HepG2 (cell line): ENCODE measurements around the gene TBCD. TPM values are rescaled to one million over a fixed set of nuclear protein-coding genes. Genes with fewer than 3 reads are reported as not detected.

Experiments
- ATAC-seq: fragments of 200-7000 bp; cut with Tn5 transposase; 3 replicates; pipeline ENCODE4 v1.9.1; 2020; ENCODE audit warnings: mild to moderate bottlenecking, moderate library complexity
- BruUV-seq: library from RNA; stranded (reverse); fragments of 400-500 nt; replicated peaks from 2 replicates; lab custom pipeline; 2021; lab: Mats Ljungman, UMichigan
- CTCF ChIA-PET: fragments of 300-600 bp; formaldehyde crosslinking; extraction: SDS; loops from one replicate; lab custom pipeline; 2021; ENCODE audit warnings: low total read pairs, inconsistent platforms, low intra/inter-chr PET ratio; lab: Yijun Ruan, JAX
- POLR2A ChIA-PET: fragments of 350-600 bp; sonication (Branson Sonifier 250); formaldehyde crosslinking; loops from one replicate; lab custom pipeline; 2020; ENCODE audit warnings: antibody characterized with exemption, inconsistent platforms; lab: Yijun Ruan, JAX
- DNase-seq: peaks from one replicate; pipeline ENCODE4 v3.0.0-alpha.2; 2015; ENCODE audit warnings: low spot score
- FAIRE-seq: peaks from 3 replicates; lab custom pipeline; 2011; peaks lifted over from hg19 to GRCh38; lab: Jason Lieb, UNC
- H2AFZ ChIP-seq: one replicate; pipeline ENCODE4 v1.6.1; 2011; ENCODE audit warnings: low read length, inconsistent platforms
- H3K27ac ChIP-seq: fragments of 300-600 bp; 3 replicates; pipeline ENCODE4 v1.8.0; 2011; ENCODE audit warnings: mixed run types, mild to moderate bottlenecking, mixed read lengths, low read length, inconsistent platforms; ENCODE audit not compliant: insufficient read depth; ENCODE audit errors: extremely low read length
- H3K27me3 ChIP-seq, 2 experiments: fragments of 200-600 bp in 1 of 2; 2 replicates in 1 of 2; 3 replicates in 1 of 2; pipeline versions ENCODE4 v1.6.0 to v1.8.0; 2011; ENCODE audit warnings: low read length in 2 of 2, mild to moderate bottlenecking in 2 of 2, moderate library complexity in 2 of 2, inconsistent platforms in 1 of 2; ENCODE audit not compliant: insufficient read depth in 2 of 2, control insufficient read depth in 1 of 2
- H3K36me3 ChIP-seq, 2 experiments: fragments of 200-600 bp in 1 of 2; replicated peaks in 1 of 2; 2 replicates in 1 of 2; 3 replicates in 1 of 2; pipeline versions ENCODE4 v1.5.1 to v1.8.0; 2011; ENCODE audit warnings: low read length in 2 of 2, inconsistent platforms in 1 of 2; ENCODE audit not compliant: insufficient read depth in 2 of 2, control insufficient read depth in 1 of 2
- H3K4me1 ChIP-seq: 2 replicates; pipeline ENCODE4 v1.5.1; 2012; ENCODE audit warnings: low read length, inconsistent platforms; ENCODE audit not compliant: insufficient read depth
- H3K4me2 ChIP-seq: 2 replicates; pipeline ENCODE4 v1.6.0; 2011; ENCODE audit warnings: low read depth, low read length, inconsistent platforms
- H3K4me3 ChIP-seq, 3 experiments: fragments of 200-600 bp in 1 of 3; sonication (generic), shearing (Covaris generic) in 1 of 3; replicated peaks in 1 of 3; 2 replicates each; pipeline ENCODE4 v1.5.1; 2011 to 2016; ENCODE audit warnings: low read length in 3 of 3, inconsistent platforms in 2 of 3, low read depth in 2 of 3, mild to moderate bottlenecking in 2 of 3, control low read depth in 1 of 3, mixed read lengths in 1 of 3; ENCODE audit not compliant: insufficient read depth in 1 of 3
- H3K79me2 ChIP-seq: one replicate; pipeline ENCODE4 v1.6.1; 2011; ENCODE audit warnings: low read length, inconsistent platforms; ENCODE audit not compliant: insufficient read depth
- H3K9ac ChIP-seq: 2 replicates; pipeline ENCODE4 v1.6.0; 2011; ENCODE audit warnings: mild to moderate bottlenecking, low read depth, low read length, inconsistent platforms; ENCODE audit not compliant: insufficient read depth
- H3K9me3 ChIP-seq: 2 replicates; pipeline ENCODE4 v1.5.1; 2012; ENCODE audit warnings: mild to moderate bottlenecking, low read length
- H4K20me1 ChIP-seq: 2 replicates; pipeline ENCODE4 v1.6.0; 2011; ENCODE audit warnings: inconsistent platforms, mild to moderate bottlenecking, low read length, moderate library complexity; ENCODE audit not compliant: insufficient read depth
- AGO2 ChIP-seq: fragments of 200-400 bp; formaldehyde crosslinking; optimal IDR thresholded peaks from 2 replicates; pipeline ENCODE3; 2017; ENCODE audit warnings: mild to moderate bottlenecking, low read depth, low read length, moderate library complexity
- SKI ChIP-seq: fragments of 450-650 bp; IDR thresholded peaks from one replicate; pipeline ENCODE4 v1.6.1; 2018; ENCODE audit warnings: mild to moderate bottlenecking; ENCODE audit not compliant: partially characterized antibody
- ZNF263 ChIP-seq: sonication (generic); formaldehyde crosslinking; IDR thresholded peaks from 2 replicates; pipeline ENCODE4 v1.4.0; 2020; ENCODE audit warnings: missing genetic modification reagents
- WGBS: methylation state at CpG from one replicate; pipeline ENCODE4 v1.1.6; 2017; ENCODE audit warnings: low lambda C conversion rate; 5-methylcytosine and 5-hydroxymethylcytosine counted together
- in situ Hi-C: cut with HindIII; loops from 2 replicates; pipeline ENCODE4 v1.10.0; 2017; ENCODE audit warnings: low pct_unique_long_range_greater_than_20kb; ENCODE audit not compliant: extremely low pct_ligation_motif_present
- intact Hi-C: fragments of 100-400 bp; cut with micrococcal nuclease; formaldehyde crosslinking; loops from one replicate; pipeline ENCODE4 v1.10.0; 2022; ENCODE audit not compliant: unreplicated experiment
- polyA plus RNA-seq, 8 experiments: library from polyadenylated mRNA; depleted of rRNA in 3 of 8; stranded (reverse) in 7 of 8; unstranded in 1 of 8; fragments of >200 nt; fragmentation: Illumina TruSeq in 4 of 8; extraction: Trizol in 4 of 8; gene quantifications; 2 replicates each; pipeline versions ENCODE4 v1.2.1 to v1.2.3, GENCODE V29; 2011 to 2016; ENCODE audit warnings: low read depth in 4 of 8, missing spikeins in 1 of 8, mixed read lengths in 1 of 8; ENCODE audit not compliant: insufficient read depth in 1 of 8
- total RNA-seq, 5 experiments: library from RNA; depleted of rRNA; stranded (reverse); fragments of >200 nt; fragmentation: Illumina TruSeq; extraction: Trizol; gene quantifications; 2 replicates each; pipeline ENCODE4 v1.2.3, GENCODE V29; 2016; ENCODE audit warnings: low read depth in 1 of 5
- TF ChIP-seq, protein P1 (sequence below): sonication (generic); formaldehyde crosslinking; IDR thresholded peaks from 2 replicates; pipeline ENCODE4 v1.5.1; 2020; ENCODE audit warnings: mild to moderate bottlenecking, missing genetic modification reagents, moderate library complexity

The TBCD gene
- total and polyA plus RNA-seq, 2 of the 13 experiments (the other 11 are each of a cell fraction or from before 2014, with no cell fraction given) = 33.9 to 54.8 TPM

DNA sequence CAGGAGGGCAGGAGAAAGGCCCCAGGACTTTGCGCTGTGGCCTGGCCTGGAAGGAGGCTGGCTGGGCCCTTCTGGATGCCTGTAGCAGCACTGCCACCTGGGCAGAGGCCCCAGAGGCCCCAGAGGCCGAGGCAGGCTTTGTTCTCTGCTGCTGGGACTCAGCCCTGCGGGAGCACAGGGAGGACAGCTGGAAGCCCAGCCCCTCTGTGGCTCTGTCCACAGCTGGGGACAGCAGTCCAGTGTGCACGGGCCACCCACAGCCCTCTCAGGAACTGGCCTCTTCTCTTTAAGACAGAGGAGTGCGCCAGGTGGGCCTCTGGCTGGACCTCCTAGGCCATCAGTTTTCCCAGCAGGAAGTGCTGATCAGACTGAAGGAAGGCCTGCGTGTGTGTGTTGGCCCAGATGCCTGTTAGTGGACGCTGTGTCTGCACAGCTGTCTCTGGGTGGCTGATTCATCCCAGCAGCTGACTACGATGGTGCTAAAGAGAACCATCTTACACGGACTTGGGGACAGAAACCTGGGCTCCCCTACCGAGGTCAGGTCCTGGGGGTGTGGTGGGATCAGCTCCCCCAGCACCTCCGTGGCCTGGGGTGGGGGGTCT is 114.8 kb downstream of the TBCD start:
- no peaks in the 10 kb centered on the region for H3K9me3 ChIP-seq
- H3K4me1 ChIP-seq = no peaks in the 10 kb centered on the region
- 86% methylated on average over 5 of the region's 11 CpGs for WGBS
- H4K20me1 ChIP-seq = no peaks in the 10 kb centered on the region
- no peak overlapping the region for H3K4me3 ChIP-seq
- no peak overlapping the region for H2AFZ ChIP-seq
- ATAC-seq = no peak; the same call in 1 of the 3 replicates
- FAIRE-seq = no peak
- H3K79me2 ChIP-seq = no peaks in the 10 kb centered on the region
- CTCF ChIA-PET = no interaction called here
- TF ChIP-seq AGO2 (peak; percentile 38), ZNF263 (peak; percentile 80; the same call in 1 of the 2 replicates), SKI (no peak)
- TF ChIP-seq, protein P1, sequence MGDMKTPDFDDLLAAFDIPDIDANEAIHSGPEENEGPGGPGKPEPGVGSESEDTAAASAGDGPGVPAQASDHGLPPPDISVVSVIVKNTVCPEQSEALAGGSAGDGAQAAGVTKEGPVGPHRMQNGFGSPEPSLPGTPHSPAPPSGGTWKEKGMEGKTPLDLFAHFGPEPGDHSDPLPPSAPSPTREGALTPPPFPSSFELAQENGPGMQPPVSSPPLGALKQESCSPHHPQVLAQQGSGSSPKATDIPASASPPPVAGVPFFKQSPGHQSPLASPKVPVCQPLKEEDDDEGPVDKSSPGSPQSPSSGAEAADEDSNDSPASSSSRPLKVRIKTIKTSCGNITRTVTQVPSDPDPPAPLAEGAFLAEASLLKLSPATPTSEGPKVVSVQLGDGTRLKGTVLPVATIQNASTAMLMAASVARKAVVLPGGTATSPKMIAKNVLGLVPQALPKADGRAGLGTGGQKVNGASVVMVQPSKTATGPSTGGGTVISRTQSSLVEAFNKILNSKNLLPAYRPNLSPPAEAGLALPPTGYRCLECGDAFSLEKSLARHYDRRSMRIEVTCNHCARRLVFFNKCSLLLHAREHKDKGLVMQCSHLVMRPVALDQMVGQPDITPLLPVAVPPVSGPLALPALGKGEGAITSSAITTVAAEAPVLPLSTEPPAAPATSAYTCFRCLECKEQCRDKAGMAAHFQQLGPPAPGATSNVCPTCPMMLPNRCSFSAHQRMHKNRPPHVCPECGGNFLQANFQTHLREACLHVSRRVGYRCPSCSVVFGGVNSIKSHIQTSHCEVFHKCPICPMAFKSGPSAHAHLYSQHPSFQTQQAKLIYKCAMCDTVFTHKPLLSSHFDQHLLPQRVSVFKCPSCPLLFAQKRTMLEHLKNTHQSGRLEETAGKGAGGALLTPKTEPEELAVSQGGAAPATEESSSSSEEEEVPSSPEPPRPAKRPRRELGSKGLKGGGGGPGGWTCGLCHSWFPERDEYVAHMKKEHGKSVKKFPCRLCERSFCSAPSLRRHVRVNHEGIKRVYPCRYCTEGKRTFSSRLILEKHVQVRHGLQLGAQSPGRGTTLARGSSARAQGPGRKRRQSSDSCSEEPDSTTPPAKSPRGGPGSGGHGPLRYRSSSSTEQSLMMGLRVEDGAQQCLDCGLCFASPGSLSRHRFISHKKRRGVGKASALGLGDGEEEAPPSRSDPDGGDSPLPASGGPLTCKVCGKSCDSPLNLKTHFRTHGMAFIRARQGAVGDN (CRISPR knock-in tag) = peak; percentile 27
- TF ChIP-seq, all 625 proteins: peak for 3
- intact Hi-C loops (no loop called here), in situ Hi-C loops (no loop called here)
- no peak for DNase-seq
- Histone ChIP-seq H3K36me3 (peaks cover 10 to 15% of the 10 kb centered on the region in 2 experiments; a peak in 4 of 5 replicates), H3K27me3 (no peaks in the 10 kb centered on the region), H3K27ac (no peak overlapping the region), H3K9ac (no peak overlapping the region), H3K4me2 (no peak overlapping the region)
- no TSS peak for BruUV-seq
- POLR2A ChIA-PET = no interaction called here
